ENCODE data around the gene AKAP13. TPM values are rescaled to one million over a fixed set of nuclear protein-coding genes. Genes with fewer than 3 reads are reported as not detected.

AKAP13 gene
- total RNA-seq, 1 experiment from 2014 or later: 54.5 TPM

DNA sequence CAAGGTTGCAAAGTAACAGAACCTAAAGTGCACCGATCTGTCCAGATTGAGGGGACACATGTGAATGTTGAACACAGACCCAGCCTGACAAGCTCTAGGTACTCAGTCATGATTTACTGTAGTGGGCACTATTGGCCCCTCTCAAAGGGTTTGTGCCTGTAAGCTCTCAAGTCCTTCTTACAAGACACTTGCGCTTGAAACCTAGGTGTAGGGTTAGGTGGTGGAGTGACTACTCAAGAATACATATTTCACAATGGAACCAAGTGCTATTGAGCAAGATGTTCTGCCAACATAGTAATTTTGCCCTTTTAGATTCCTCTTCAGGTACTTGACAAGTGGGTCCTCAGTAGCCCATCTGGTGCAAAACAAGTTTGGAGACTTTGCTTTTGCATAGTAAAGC lies 169.9 kb downstream of the AKAP13 start:
- no peak overlapping the region for H3K4me3 ChIP-seq (ENCODE audit: low read depth, low read length, poor library complexity, severe bottlenecking)
- no peaks in the 10 kb centered on the region for H3K27me3 ChIP-seq (replicated peaks; ENCODE audit: insufficient read depth, low read depth, low read length, poor library complexity)
- TF ChIP-seq EZH2 (IDR thresholded peaks at IDR 0.05; ENCODE audit: borderline replicate concordance, low read depth, low read length, poor library complexity, severe bottlenecking): no peak
- TF ChIP-seq, protein P1, sequence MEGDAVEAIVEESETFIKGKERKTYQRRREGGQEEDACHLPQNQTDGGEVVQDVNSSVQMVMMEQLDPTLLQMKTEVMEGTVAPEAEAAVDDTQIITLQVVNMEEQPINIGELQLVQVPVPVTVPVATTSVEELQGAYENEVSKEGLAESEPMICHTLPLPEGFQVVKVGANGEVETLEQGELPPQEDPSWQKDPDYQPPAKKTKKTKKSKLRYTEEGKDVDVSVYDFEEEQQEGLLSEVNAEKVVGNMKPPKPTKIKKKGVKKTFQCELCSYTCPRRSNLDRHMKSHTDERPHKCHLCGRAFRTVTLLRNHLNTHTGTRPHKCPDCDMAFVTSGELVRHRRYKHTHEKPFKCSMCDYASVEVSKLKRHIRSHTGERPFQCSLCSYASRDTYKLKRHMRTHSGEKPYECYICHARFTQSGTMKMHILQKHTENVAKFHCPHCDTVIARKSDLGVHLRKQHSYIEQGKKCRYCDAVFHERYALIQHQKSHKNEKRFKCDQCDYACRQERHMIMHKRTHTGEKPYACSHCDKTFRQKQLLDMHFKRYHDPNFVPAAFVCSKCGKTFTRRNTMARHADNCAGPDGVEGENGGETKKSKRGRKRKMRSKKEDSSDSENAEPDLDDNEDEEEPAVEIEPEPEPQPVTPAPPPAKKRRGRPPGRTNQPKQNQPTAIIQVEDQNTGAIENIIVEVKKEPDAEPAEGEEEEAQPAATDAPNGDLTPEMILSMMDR (conservative IDR thresholded peaks at IDR 0.05; ENCODE audit: low read depth, low read length): no peak
- peaks cover under 1% of the 10 kb centered on the region for H3K4me1 ChIP-seq (ENCODE audit: insufficient read depth, low read length, poor library complexity, severe bottlenecking)
- no peak for DNase-seq (ENCODE audit: low spot score)
- no peaks in the 10 kb centered on the region for H3K36me3 ChIP-seq (ENCODE audit: insufficient read depth, low read length, poor library complexity, severe bottlenecking)
- no peaks in the 10 kb centered on the region for H3K9me3 ChIP-seq (ENCODE audit: low read depth, low read length, poor library complexity, severe bottlenecking)
- ChIA-PET POLR2A (ENCODE audit: low non-redundant PET) (no interaction called here), CTCF (no interaction called here)
- no peak overlapping the region for H3K27ac ChIP-seq (ENCODE audit: low read depth, low read length, poor library complexity, severe bottlenecking)
- BruUV-seq (replicated peaks): no TSS peak
- intact Hi-C loops (cut with micrococcal nuclease; ENCODE audit: unreplicated experiment): no loop called here

DNA sequence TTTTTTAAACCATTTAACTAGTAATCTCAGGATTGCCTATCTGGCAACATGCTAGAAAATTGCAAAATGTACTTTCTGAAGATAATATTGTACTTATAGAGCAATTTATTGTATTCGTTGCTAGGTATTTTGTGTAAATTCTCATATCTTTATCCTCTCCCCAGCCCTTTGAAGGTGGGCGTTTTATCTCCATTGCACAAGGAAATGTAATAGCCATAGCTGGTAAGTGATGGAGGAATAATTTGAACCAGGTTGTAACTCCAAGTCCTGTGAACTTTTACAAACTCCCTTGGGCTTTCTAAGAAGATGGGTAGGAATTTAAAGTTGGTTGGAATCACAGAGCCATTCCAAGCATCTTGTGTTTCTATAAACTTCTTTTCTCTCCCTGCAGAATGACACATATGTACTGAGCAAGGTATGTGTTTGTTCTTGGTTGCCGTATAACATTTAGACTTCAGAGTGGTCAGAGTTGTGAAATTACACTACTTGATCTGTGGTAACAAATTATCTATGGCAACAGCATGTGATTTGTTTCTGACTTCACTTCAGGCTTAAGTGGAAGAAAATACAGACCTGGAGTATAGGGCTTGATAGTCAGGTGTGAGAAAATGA lies 170.9 kb downstream of the AKAP13 start:
- intact Hi-C loops (cut with micrococcal nuclease; ENCODE audit: unreplicated experiment): no loop called here
- CTCF ChIA-PET: no interaction called here
- Histone ChIP-seq H3K9me3 (ENCODE audit: low read depth, low read length, poor library complexity, severe bottlenecking) (no peaks in the 10 kb centered on the region), H3K4me1 (ENCODE audit: insufficient read depth, low read length, poor library complexity, severe bottlenecking) (no peaks in the 10 kb centered on the region), H3K36me3 (ENCODE audit: insufficient read depth, low read length, poor library complexity, severe bottlenecking) (no peaks in the 10 kb centered on the region), H3K27ac (ENCODE audit: low read depth, low read length, poor library complexity, severe bottlenecking) (no peak overlapping the region), H3K27me3 (replicated peaks; ENCODE audit: insufficient read depth, low read depth, low read length, poor library complexity) (no peaks in the 10 kb centered on the region), H3K4me3 (ENCODE audit: low read depth, low read length, poor library complexity, severe bottlenecking) (no peak overlapping the region)
- no TSS peak for BruUV-seq (replicated peaks)
- DNase-seq (ENCODE audit: low spot score): no peak
- POLR2A ChIA-PET (ENCODE audit: low non-redundant PET): no interaction called here
- TF ChIP-seq, protein P1 (conservative IDR thresholded peaks at IDR 0.05; ENCODE audit: low read depth, low read length): no peak
- TF ChIP-seq EZH2 (IDR thresholded peaks at IDR 0.05; ENCODE audit: borderline replicate concordance, low read depth, low read length, poor library complexity, severe bottlenecking): no peak

DNA sequence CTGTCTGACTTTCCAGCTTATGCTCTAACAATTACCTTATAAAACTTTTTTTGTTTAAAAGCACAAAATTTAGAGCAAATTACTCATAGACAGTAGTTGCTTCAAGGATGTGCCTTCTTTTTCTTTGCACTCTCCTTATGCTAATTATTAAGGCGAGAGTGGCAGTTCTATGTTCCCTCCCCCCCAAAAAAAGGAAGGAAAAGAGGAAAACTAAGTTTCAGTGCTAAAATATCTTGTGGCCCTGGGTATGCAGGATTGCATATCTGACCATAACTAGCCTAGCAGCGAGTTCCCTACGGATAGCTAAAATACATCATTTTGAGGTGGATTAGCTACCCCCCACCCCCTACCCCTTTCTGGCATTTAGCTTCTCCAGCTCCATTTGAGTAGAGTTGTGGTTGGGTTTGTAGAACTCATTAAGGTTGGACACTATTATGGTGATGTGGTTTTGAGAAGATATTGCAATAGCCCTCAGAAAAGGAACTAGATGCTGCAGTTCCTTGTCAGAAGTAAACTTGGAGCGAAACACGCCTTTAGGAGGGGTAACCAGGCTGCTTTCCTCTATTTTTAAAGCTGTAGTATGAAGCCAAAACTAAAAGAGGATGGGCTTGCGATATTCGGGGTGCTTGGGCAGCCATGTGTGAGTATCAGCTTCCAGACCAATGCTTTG lies 174.6 kb downstream of the AKAP13 start:
- BruUV-seq (replicated peaks): no TSS peak
- no peak for DNase-seq (ENCODE audit: low spot score)
- H3K4me3 ChIP-seq (ENCODE audit: low read depth, low read length, poor library complexity, severe bottlenecking): no peak overlapping the region
- no peaks in the 10 kb centered on the region for H3K9me3 ChIP-seq (ENCODE audit: low read depth, low read length, poor library complexity, severe bottlenecking)
- TF ChIP-seq, protein P1 (conservative IDR thresholded peaks at IDR 0.05; ENCODE audit: low read depth, low read length): no peak
- TF ChIP-seq EZH2 (IDR thresholded peaks at IDR 0.05; ENCODE audit: borderline replicate concordance, low read depth, low read length, poor library complexity, severe bottlenecking): no peak
- H3K27ac ChIP-seq (ENCODE audit: low read depth, low read length, poor library complexity, severe bottlenecking): no peak overlapping the region
- intact Hi-C loops (cut with micrococcal nuclease; ENCODE audit: unreplicated experiment): no loop called here
- no peaks in the 10 kb centered on the region for H3K27me3 ChIP-seq (replicated peaks; ENCODE audit: insufficient read depth, low read depth, low read length, poor library complexity)
- no peaks in the 10 kb centered on the region for H3K4me1 ChIP-seq (ENCODE audit: insufficient read depth, low read length, poor library complexity, severe bottlenecking)
- no peaks in the 10 kb centered on the region for H3K36me3 ChIP-seq (ENCODE audit: insufficient read depth, low read length, poor library complexity, severe bottlenecking)
- ChIA-PET CTCF (interaction anchor here (0.6 kb wide), 1 partner anchor 175 kb away, joined by 4 read pairs; no protein-coding TSS in a partner anchor), POLR2A (ENCODE audit: low non-redundant PET) (no interaction called here)

Measured in A673 (cell line).